Glutamatergic neuron (in vitro differentiated cells): ENCODE data around the gene ROCK2. TPM values are rescaled to one million over a fixed set of nuclear protein-coding genes. Genes with fewer than 3 reads are reported as not detected.

Source experiments
- DNase-seq: peaks from one replicate; pipeline ENCODE4 v3.0.0; 2022
- H3K27ac Mint-ChIP-seq: one replicate; pipeline ENCODE4 v1.8.0; 2020; ENCODE audit warnings: mild to moderate bottlenecking, mixed read lengths, inconsistent platforms; ENCODE audit not compliant: unreplicated experiment
- H3K27me3 Mint-ChIP-seq: one replicate; pipeline ENCODE4 v1.8.0; 2020; ENCODE audit warnings: mild to moderate bottlenecking, moderate library complexity, mixed read lengths, inconsistent platforms; ENCODE audit not compliant: unreplicated experiment
- H3K36me3 Mint-ChIP-seq: one replicate; pipeline ENCODE4 v1.8.0; 2020; ENCODE audit warnings: mild to moderate bottlenecking, mixed read lengths, inconsistent platforms; ENCODE audit not compliant: unreplicated experiment
- H3K4me1 Mint-ChIP-seq: one replicate; pipeline ENCODE4 v1.8.0; 2020; ENCODE audit warnings: mild to moderate bottlenecking, low read depth, mixed read lengths, inconsistent platforms; ENCODE audit not compliant: unreplicated experiment
- H3K4me3 Mint-ChIP-seq: one replicate; pipeline ENCODE4 v1.8.0; 2020; ENCODE audit warnings: mild to moderate bottlenecking, mixed read lengths, inconsistent platforms; ENCODE audit not compliant: unreplicated experiment
- H3K9me3 Mint-ChIP-seq: one replicate; pipeline ENCODE4 v1.8.0; 2020; ENCODE audit warnings: mild to moderate bottlenecking, moderate library complexity, mixed read lengths, inconsistent platforms; ENCODE audit not compliant: unreplicated experiment
- total RNA-seq: library from RNA; stranded (reverse); fragmentation: NEBNext Ultra II Directional; extraction: Animal tissue kit (Norgen Biotek cat#: 25700); gene quantifications from one replicate; pipeline ENCODE4 v1.2.1, GENCODE V29; 2021; ENCODE audit not compliant: unreplicated experiment
- TF ChIP-seq, protein P1 (sequence below): fragments of 200-600 bp; sonication (generic); IDR thresholded peaks from one replicate; pipeline ENCODE4 v1.5.0; 2021; ENCODE audit not compliant: partially characterized antibody, unreplicated experiment

Gene ROCK2
- total RNA-seq, 1 donor from 2014 or later, result 34.6 TPM

DNA sequence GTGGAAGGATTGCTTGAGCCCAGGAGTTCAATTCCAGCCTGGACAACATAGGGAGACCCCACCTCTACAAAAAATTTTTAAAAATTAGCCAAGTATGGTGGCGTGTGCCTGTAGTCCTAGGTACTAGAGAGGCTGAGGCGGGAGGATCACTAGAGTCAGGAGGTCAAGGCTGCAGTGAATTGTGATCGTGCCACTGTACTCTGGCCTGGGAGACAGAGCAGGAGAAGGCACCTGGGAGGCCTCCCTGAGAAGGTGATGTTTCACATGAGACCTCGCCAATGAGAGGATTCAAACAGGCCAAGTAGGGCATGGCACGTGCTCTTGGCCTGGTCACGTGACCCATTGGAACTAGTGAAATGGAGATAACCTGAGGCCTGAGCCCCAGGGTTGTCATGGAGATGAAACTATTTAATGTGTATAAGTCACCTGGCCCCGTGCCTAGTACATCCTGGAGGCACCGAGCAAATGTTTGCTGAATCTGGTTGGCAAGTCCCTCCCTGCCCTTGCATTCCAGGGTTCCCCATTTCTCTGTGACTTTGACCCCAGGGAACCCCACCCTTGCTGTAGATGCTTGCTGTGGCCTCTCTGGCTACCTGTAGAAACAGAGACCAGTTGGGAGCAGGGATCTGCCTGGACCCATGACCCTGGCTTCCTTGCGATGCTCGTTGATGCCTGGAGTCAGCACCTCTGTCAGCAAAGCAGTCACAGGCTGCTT lies 26.1 kb upstream of the ROCK2 start:
- H3K36me3 Mint-ChIP-seq, result no peaks in the 10 kb centered on the region
- peaks cover 4% of the 10 kb centered on the region for H3K27me3 Mint-ChIP-seq
- no peak overlapping the region for H3K27ac Mint-ChIP-seq
- no peak overlapping the region for H3K4me3 Mint-ChIP-seq
- no peak for DNase-seq
- peaks cover 8% of the 10 kb centered on the region for H3K4me1 Mint-ChIP-seq
- peaks cover 4% of the 10 kb centered on the region for H3K9me3 Mint-ChIP-seq
- TF ChIP-seq, protein P1, sequence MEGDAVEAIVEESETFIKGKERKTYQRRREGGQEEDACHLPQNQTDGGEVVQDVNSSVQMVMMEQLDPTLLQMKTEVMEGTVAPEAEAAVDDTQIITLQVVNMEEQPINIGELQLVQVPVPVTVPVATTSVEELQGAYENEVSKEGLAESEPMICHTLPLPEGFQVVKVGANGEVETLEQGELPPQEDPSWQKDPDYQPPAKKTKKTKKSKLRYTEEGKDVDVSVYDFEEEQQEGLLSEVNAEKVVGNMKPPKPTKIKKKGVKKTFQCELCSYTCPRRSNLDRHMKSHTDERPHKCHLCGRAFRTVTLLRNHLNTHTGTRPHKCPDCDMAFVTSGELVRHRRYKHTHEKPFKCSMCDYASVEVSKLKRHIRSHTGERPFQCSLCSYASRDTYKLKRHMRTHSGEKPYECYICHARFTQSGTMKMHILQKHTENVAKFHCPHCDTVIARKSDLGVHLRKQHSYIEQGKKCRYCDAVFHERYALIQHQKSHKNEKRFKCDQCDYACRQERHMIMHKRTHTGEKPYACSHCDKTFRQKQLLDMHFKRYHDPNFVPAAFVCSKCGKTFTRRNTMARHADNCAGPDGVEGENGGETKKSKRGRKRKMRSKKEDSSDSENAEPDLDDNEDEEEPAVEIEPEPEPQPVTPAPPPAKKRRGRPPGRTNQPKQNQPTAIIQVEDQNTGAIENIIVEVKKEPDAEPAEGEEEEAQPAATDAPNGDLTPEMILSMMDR, result no peak

DNA sequence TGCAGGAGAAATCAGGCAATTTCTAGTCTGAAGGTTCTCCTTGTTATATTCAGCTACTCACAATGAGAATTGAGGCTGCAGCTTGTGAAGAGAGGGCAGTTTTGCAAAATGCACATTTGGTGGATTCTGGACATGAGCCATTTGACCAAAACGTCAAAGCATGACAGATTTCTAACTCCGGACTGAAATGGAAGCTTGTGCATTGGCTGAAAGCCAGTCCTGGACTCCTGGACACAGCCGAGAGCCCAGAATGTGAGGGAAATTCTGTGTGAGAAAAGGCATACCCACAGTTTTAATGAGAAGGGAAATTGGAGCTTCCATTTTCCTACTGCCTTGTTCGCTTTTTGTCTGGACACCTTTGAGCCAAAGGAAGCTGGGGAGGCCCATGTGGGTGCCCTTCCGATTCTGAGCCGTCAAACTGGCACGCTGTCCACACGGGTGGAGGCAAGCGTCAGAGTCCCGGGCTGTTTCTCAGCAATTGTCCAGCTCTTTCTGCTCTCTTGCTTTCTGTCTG lies 23.7 kb upstream of the ROCK2 start:
- Mint-ChIP-seq H3K27me3 (peaks cover 4% of the 10 kb centered on the region), H3K27ac (no peak overlapping the region), H3K4me1 (peaks cover 2% of the 10 kb centered on the region), H3K36me3 (no peaks in the 10 kb centered on the region), H3K9me3 (peaks cover 4% of the 10 kb centered on the region), H3K4me3 (no peak overlapping the region)
- TF ChIP-seq, protein P1, result no peak
- no peak for DNase-seq

DNA sequence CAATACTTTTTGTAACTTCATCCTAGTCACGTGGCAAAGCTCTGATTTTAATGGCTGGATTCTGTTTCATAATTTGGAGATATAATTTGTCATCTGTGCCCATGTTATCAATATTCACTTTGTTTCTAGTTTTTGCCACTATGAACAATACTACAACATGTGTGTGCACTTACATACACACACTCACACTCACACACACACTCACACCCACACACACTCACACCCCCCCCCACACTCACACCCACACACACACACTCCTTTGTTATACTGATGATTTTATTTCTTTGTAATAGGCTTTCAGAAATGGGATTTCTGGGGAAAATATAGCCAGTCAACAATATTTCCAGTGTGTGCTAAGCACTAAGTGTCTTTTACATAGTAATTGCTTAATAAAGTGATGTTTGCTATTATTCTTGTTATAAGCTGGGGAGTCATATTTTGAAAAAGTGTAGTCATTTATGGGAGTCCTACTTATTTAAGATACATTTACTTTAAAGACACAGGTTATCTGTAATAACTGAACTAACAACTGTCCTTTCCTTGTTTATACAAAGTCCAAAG lies 22.8 kb upstream of the ROCK2 start:
- Mint-ChIP-seq H3K27me3 (peaks cover 3% of the 10 kb centered on the region), H3K27ac (no peak overlapping the region), H3K4me1 (peaks cover 2% of the 10 kb centered on the region), H3K9me3 (peaks cover 4% of the 10 kb centered on the region), H3K36me3 (no peaks in the 10 kb centered on the region), H3K4me3 (no peak overlapping the region)
- DNase-seq, result no peak
- TF ChIP-seq, protein P1, result no peak

DNA sequence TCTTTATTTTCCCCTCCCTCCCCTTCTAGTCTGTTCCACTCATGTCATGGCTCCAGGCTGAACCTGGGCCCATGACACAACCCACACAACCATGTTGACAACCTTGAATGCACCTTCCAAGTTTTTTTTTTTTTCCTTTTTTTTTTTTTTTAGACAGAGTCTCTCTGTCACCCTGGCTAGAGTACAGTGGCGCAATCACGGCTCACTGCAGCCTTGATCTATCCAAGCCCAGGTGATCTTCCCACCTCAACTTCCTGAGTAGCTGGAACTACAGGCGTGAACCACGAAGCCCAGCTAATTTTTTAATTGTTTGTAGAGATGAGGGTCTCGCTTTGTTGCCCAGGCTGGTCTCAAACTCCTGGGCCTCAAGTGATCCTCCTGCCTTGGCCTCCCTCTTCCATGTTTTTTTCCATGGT lies 21.9 kb upstream of the ROCK2 start:
- DNase-seq, result no peak
- TF ChIP-seq, protein P1, result no peak
- no peaks in the 10 kb centered on the region for H3K27me3 Mint-ChIP-seq
- H3K36me3 Mint-ChIP-seq, result no peaks in the 10 kb centered on the region
- peaks cover 1% of the 10 kb centered on the region for H3K9me3 Mint-ChIP-seq
- no peak overlapping the region for H3K27ac Mint-ChIP-seq
- no peak overlapping the region for H3K4me3 Mint-ChIP-seq
- H3K4me1 Mint-ChIP-seq, result peaks cover 2% of the 10 kb centered on the region
